GM12873 (cell line): ENCODE results near the gene RNASEH2C.

Source experiments
- TF ChIP-seq, protein P1 (sequence below): IDR thresholded peaks from 2 replicates; pipeline ENCODE4 v1.5.1; 2012; ENCODE audit warnings: low read depth, mild to moderate bottlenecking, moderate library complexity, low read length, control low read depth; ENCODE audit not compliant: insufficient read depth; ENCODE audit errors: missing control alignments

RNASEH2C gene

DNA sequence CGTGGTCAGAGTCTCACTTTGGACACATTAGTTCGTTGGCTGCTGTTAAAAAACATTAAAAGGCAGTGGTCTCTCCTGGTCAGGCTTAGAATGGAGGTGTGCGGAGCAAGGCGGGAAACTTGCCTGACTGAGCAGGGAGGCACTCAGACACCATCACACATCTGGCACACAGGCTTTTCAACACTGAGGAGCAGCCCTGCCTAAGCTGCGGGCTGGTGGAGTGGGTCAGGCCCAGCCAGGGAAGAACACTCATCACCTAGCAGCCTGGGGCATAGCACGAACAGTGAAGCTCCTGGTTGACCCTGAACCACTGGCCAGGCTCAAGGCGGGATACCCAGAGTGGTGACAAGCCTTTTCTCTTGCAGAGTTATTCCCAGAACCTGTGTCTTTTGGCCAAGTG lies 4.3 kb downstream of the RNASEH2C start:
- TF ChIP-seq, protein P1, sequence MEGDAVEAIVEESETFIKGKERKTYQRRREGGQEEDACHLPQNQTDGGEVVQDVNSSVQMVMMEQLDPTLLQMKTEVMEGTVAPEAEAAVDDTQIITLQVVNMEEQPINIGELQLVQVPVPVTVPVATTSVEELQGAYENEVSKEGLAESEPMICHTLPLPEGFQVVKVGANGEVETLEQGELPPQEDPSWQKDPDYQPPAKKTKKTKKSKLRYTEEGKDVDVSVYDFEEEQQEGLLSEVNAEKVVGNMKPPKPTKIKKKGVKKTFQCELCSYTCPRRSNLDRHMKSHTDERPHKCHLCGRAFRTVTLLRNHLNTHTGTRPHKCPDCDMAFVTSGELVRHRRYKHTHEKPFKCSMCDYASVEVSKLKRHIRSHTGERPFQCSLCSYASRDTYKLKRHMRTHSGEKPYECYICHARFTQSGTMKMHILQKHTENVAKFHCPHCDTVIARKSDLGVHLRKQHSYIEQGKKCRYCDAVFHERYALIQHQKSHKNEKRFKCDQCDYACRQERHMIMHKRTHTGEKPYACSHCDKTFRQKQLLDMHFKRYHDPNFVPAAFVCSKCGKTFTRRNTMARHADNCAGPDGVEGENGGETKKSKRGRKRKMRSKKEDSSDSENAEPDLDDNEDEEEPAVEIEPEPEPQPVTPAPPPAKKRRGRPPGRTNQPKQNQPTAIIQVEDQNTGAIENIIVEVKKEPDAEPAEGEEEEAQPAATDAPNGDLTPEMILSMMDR, result no peak

DNA sequence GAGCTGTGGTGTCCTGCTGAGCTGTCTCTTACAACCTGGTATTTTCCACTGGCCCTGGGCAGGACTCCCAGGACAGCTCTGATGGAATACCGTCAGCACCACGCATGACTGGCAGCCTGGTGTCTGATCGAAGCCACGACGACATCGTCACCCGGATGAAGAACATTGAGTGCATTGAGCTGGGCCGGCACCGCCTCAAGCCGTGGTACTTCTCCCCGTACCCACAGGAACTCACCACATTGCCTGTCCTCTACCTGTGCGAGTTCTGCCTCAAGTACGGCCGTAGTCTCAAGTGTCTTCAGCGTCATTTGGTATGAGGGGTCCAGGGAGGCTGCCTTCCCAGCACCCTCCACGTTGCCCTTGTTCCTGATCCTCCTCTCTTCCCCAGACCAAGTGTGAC lies 6.2 kb downstream of the RNASEH2C start:
- TF ChIP-seq, protein P1, result no peak

DNA sequence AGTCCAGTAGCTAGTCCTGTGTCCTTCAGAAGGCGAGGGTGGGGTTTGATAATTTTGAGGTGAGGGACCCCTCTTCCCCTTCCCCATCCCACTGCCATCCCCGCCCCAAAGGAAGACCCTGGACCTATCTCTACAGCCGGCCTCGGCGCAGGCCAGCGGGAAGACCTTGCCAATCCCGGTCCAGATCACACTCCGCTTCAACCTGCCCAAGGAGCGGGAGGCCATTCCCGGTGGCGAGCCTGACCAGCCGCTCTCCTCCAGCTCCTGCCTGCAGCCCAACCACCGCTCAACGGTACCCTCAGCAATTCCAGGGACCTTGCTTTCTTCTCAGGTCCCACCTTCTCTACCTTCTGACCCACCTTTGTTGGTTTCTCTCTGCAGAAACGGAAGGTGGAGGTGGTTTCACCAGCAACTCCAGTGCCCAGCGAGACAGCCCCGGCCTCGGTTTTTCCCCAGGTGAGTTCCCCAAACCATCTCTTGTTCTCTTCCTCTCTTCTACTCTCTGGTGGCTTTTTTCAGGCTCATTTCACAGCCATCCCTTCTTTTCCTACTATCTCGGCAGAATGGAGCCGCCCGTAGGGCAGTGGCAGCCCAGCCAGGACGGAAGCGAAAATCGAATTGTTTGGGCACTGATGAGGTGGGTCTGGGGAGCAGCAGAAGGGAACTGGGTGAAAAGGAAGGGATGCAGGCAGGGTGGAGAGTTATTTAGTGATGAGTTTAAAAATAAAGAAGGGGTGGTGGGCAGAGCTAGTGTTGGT lies 7.2 kb downstream of the RNASEH2C start:
- TF ChIP-seq, protein P1, result no peak

DNA sequence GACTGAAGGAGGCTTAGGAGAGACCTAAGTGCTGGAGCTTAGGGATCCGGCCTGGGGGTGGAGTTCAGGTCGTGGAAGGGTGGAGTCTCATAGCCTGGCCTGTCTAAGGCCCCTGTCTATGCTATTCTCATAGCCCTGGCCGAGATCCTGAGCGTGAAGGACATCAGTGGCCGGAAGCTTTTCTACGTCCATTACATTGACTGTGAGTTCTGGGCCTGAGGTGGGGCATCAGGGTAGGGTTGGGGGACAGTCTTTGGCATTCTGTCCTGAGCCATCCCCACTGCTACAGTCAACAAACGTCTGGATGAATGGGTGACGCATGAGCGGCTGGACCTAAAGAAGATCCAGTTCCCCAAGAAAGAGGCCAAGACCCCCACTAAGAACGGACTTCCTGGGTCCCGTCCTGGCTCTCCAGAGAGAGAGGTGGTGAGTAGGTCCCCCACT lies 7.9 kb downstream of the RNASEH2C start:
- TF ChIP-seq, protein P1, result no peak

DNA sequence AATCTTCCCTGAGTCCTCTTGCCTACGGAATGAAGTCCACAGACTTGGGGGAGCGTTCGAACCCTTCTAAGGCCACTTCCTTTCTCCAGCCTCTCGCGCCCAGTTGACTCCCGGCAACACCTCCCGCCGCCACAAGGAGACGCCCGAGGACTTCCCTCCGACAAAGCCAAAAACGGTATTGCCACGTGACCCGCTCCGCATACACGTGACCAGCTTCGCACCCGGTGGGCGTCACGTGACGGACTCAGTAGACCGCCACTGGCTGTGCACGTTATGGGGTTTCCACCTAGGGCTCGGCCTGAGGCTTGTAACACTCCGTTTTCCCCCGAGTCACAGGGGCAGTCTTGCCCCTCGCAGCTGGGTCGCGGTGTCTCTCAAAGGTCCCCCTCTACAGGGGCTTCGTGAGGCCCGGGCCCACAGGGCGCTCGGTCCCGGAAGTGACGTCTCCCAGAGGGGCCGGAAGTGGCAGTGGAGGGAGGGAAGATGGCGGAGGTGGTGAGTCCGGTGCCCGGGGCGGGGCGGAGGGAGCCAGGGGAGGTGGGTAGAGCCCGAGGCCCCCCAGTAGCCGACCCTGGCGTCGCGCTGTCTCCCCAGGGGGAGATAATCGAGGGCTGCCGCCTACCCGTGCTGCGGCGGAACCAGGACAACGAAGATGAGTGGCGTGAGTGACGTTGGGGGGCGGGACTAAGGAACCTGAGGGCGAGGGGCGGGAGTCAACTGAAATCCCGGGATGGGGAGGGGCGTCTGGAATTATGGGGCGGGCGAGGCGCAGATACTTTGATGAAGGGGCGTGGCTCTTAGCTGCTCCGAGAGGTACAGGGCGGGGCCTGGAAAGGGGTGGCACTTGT lies 8.6 kb downstream of the RNASEH2C start, which contains the start of gene KAT5:
TSS of gene KAT5 (plus strand) at position 468 of the 848 bp plus-strand sequence. CDS start at position 484, 16 bp downstream.
- TF ChIP-seq, protein P1, result peak; percentile 99

DNA sequence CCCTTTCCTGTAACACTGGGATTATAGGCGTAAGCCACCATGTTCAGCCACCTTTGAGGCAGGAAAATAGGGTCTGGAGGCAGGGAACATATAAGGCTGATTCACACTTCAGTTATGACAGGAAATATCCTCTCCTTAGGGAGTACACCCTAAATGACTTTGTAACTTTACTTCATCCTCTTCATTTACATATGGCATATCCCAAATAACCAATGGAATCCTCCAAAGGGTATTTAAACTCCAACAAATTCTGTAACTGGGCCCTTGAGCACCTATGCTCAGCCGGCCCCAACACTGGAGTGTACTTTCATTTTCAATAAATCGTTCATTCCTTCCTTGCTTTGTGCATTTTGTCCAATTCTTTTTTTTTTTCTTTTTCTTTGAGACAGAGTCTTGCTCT lies 10.2 kb downstream of the RNASEH2C start:
- TF ChIP-seq, protein P1, result no peak

DNA sequence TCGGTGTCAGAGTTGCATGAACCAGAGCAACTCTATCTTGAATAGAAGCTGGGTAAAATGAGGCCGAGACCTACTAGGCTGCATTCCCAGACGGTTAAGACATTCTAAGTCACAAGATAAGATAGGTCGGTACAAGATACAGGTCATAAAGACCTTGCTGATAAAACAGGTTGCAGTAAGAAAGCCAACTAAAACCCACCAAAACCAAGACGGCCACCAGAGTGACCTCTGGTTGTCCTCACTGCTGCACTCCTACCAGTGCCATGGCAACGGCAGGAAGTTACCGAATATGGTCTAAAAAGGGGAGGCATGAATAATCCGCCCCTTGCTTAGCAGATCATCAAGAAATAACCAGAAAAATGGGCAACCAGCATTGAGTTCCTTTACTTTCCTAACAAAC lies 10.9 kb downstream of the RNASEH2C start:
- TF ChIP-seq, protein P1, result no peak
